CD14-positive monocyte (primary cell): ENCODE data around the gene STK32B. TPM values are rescaled to one million over a fixed set of nuclear protein-coding genes. Genes with fewer than 3 reads are reported as not detected.

Experiments
- DNase-seq, 3 donors: peaks; one replicate each; pipeline ENCODE4 v3.0.0-alpha.2; 2011 to 2022
- H2AFZ ChIP-seq: 2 replicates; pipeline ENCODE4 v1.6.0; 2012; ENCODE audit warnings: mild to moderate bottlenecking, low read depth, low read length, inconsistent platforms; ENCODE audit not compliant: insufficient read depth, poor library complexity, severe bottlenecking
- H3K27ac ChIP-seq, 2 donors: 1 replicate in 1 of 2; 2 replicates in 1 of 2; pipeline ENCODE4 v1.5.1; 2012 to 2013; ENCODE audit warnings: low read length in 2 of 2, control low read depth in 1 of 2, inconsistent platforms in 1 of 2, low read depth in 1 of 2, mild to moderate bottlenecking in 1 of 2
- H3K27me3 ChIP-seq, 2 donors: one replicate each; pipeline versions ENCODE4 v1.6.0 to v1.6.1; 2011 to 2013; ENCODE audit warnings: low read length in 2 of 2; ENCODE audit not compliant: control insufficient read depth in 2 of 2, insufficient read depth in 2 of 2
- H3K36me3 ChIP-seq, 2 donors: replicated peaks in 1 of 2; 1 replicate in 1 of 2; 2 replicates in 1 of 2; pipeline versions ENCODE4 v1.5.1 to v1.6.1; 2012 to 2013; ENCODE audit warnings: low read length in 2 of 2, control low read depth in 1 of 2, inconsistent platforms in 1 of 2, mild to moderate bottlenecking in 1 of 2; ENCODE audit not compliant: insufficient read depth in 2 of 2, control insufficient read depth in 1 of 2
- H3K4me1 ChIP-seq, 2 donors: 1 replicate in 1 of 2; 2 replicates in 1 of 2; pipeline versions ENCODE4 v1.5.1 to v1.6.1; 2012 to 2013; ENCODE audit warnings: low read length in 2 of 2, control low read depth in 1 of 2, inconsistent platforms in 1 of 2, mild to moderate bottlenecking in 1 of 2, moderate library complexity in 1 of 2; ENCODE audit not compliant: insufficient read depth in 2 of 2, control insufficient read depth in 1 of 2
- H3K4me2 ChIP-seq: replicated peaks from 2 replicates; pipeline ENCODE3; 2012; ENCODE audit warnings: low read length, moderate library complexity, mild to moderate bottlenecking; ENCODE audit not compliant: poor library complexity, severe bottlenecking; ENCODE audit errors: extremely low read depth
- H3K4me3 ChIP-seq, 3 experiments: fragments of 200-600 bp in 1 of 3; sonication (generic) in 1 of 3; replicated peaks in 1 of 3; 1 replicate in 2 of 3; 2 replicates in 1 of 3; pipeline ENCODE4 v1.5.1; 2011 to 2013; ENCODE audit warnings: low read length in 3 of 3, mild to moderate bottlenecking in 3 of 3, control low read depth in 2 of 3, low read depth in 2 of 3, inconsistent platforms in 1 of 3, moderate library complexity in 1 of 3
- H3K79me2 ChIP-seq: 2 replicates; pipeline ENCODE4 v1.6.0; 2012; ENCODE audit warnings: mild to moderate bottlenecking, control low read depth, inconsistent platforms, low read length, moderate library complexity; ENCODE audit not compliant: insufficient read depth
- H3K9ac ChIP-seq: 2 replicates; pipeline ENCODE4 v1.6.0; 2017; ENCODE audit warnings: low read length, mild to moderate bottlenecking; ENCODE audit not compliant: insufficient read depth, poor library complexity, severe bottlenecking
- H3K9me3 ChIP-seq, 2 donors: replicated peaks in 1 of 2; 1 replicate in 1 of 2; 2 replicates in 1 of 2; pipeline versions ENCODE4 v1.5.1 to v1.6.1; 2012 to 2013; ENCODE audit warnings: low read length in 2 of 2, control low read depth in 1 of 2; ENCODE audit not compliant: control insufficient read depth in 1 of 2, insufficient read depth in 1 of 2
- H4K20me1 ChIP-seq: 2 replicates; pipeline ENCODE4 v1.6.0; 2012; ENCODE audit warnings: mild to moderate bottlenecking, low read length, control low read depth, moderate library complexity; ENCODE audit not compliant: insufficient read depth
- H3K27ac Mint-ChIP-seq, 7 donors: one replicate each; pipeline ENCODE4 v1.8.0; 2020; ENCODE audit warnings: mild to moderate bottlenecking in 7 of 7, mixed read lengths in 7 of 7, moderate library complexity in 6 of 7, inconsistent platforms in 2 of 7
- H3K27me3 Mint-ChIP-seq, 3 donors: one replicate each; pipeline ENCODE4 v1.8.0; 2021 to 2022; ENCODE audit warnings: low read depth in 3 of 3, mild to moderate bottlenecking in 3 of 3, mixed read lengths in 3 of 3, moderate library complexity in 3 of 3, inconsistent platforms in 1 of 3
- H3K36me3 Mint-ChIP-seq, 2 donors: one replicate each; pipeline ENCODE4 v1.8.0; 2020; ENCODE audit warnings: mixed read lengths in 2 of 2, inconsistent platforms in 1 of 2, mild to moderate bottlenecking in 1 of 2
- H3K4me1 Mint-ChIP-seq: one replicate; pipeline ENCODE4 v1.8.0; 2020; ENCODE audit warnings: mild to moderate bottlenecking, mixed read lengths
- H3K4me3 Mint-ChIP-seq, 2 donors: one replicate each; pipeline ENCODE4 v1.8.0; 2020; ENCODE audit warnings: mild to moderate bottlenecking in 2 of 2, mixed read lengths in 2 of 2, moderate library complexity in 1 of 2
- H3K9me3 Mint-ChIP-seq, 7 donors: one replicate each; pipeline ENCODE4 v1.8.0; 2020 to 2022; ENCODE audit warnings: mixed read lengths in 7 of 7, mild to moderate bottlenecking in 6 of 7, moderate library complexity in 6 of 7, inconsistent platforms in 2 of 7
- CTCF ChIP-seq: fragments of 200-600 bp; IDR thresholded peaks from one replicate; pipeline ENCODE4 v1.8.0; 2022; ENCODE audit warnings: antibody characterized with exemption, mild to moderate bottlenecking
- WGBS: methylation state at CpG from one replicate; pipeline ENCODE4 v1.1.5; 2013; ENCODE audit warnings: missing lambda C conversion rate; ENCODE audit not compliant: insufficient coverage; 5-methylcytosine and 5-hydroxymethylcytosine counted together
- intact Hi-C, 2 donors: fragments of 100-400 bp; cut with micrococcal nuclease; formaldehyde crosslinking; loops; one replicate each; pipeline versions ENCODE4 v1.15.0 to v1.15.1; 2023
- polyA plus RNA-seq, 3 donors: library from polyadenylated mRNA; depleted of rRNA in 1 of 3; unstranded in 2 of 3; stranded (reverse) in 1 of 3; fragments of 300-500 nt in 2 of 3; fragments of >200 nt in 1 of 3; fragmentation: Illumina TruSeq in 2 of 3; gene quantifications; 1 replicate in 2 of 3; 2 replicates in 1 of 3; pipeline ENCODE4 v1.2.3, GENCODE V29; 2012 to 2021

STK32B gene
- polyA plus RNA-seq, 3 donors: 0.61 to 1.7 (median 0.75) TPM

- peaks cover 0 to 2% (median 2%) of the 10 kb centered on the region in 3 donors for H3K27me3 Mint-ChIP-seq
- no peak overlapping the region for H3K4me3 ChIP-seq
- H3K4me1 Mint-ChIP-seq: no peaks in the 10 kb centered on the region
- H3K9me3 Mint-ChIP-seq: peaks cover 2 to 16% (median 9%) of the 10 kb centered on the region in 7 donors
- H3K36me3 ChIP-seq: no peaks in the 10 kb centered on the region
- H2AFZ ChIP-seq: no peak overlapping the region
- no peak overlapping the region for H3K9ac ChIP-seq
- peaks cover 0 to 5% of the 10 kb centered on the region in 2 donors for H3K9me3 ChIP-seq
- H3K4me1 ChIP-seq: no peaks in the 10 kb centered on the region
- DNase-seq: no peak
- H3K4me3 Mint-ChIP-seq: no peak overlapping the region
- no peaks in the 10 kb centered on the region for H3K36me3 Mint-ChIP-seq
- 100% methylated on average over 1 of the region's 2 CpGs for WGBS
- H3K4me2 ChIP-seq: no peak overlapping the region
- H3K27ac Mint-ChIP-seq: no peak overlapping the region
- no peaks in the 10 kb centered on the region for H3K79me2 ChIP-seq
- H4K20me1 ChIP-seq: no peaks in the 10 kb centered on the region
- intact Hi-C loops: no loop called here
- no peak overlapping the region for H3K27ac ChIP-seq
- TF ChIP-seq CTCF: no peak
- no peaks in the 10 kb centered on the region for H3K27me3 ChIP-seq
These were observed 319.0 kb downstream of the STK32B start for GRCh38 chr4:5370286-5370685.

GRCh38 chr4:5371415-5372190 is 320.3 kb downstream of the STK32B start:
- Mint-ChIP-seq H3K36me3 (no peaks in the 10 kb centered on the region), H3K4me1 (no peaks in the 10 kb centered on the region), H3K9me3 (peaks cover 5 to 26% (median 14%) of the 10 kb centered on the region in 7 donors), H3K4me3 (no peak overlapping the region), H3K27ac (no peak overlapping the region), H3K27me3 (peaks cover 0 to 2% (median 2%) of the 10 kb centered on the region in 3 donors)
- Histone ChIP-seq H2AFZ (no peak overlapping the region), H3K36me3 (no peaks in the 10 kb centered on the region), H3K4me2 (no peak overlapping the region), H4K20me1 (no peaks in the 10 kb centered on the region), H3K27me3 (no peaks in the 10 kb centered on the region), H3K4me1 (no peaks in the 10 kb centered on the region), H3K27ac (no peak overlapping the region), H3K79me2 (no peaks in the 10 kb centered on the region), H3K9ac (no peak overlapping the region), H3K4me3 (no peak overlapping the region), H3K9me3 (peaks cover 0 to 16% of the 10 kb centered on the region in 2 donors)
- intact Hi-C loops: no loop called here
- DNase-seq: no peak
- 91% methylated on average over 2 of the region's 8 CpGs for WGBS
- no peak for TF ChIP-seq CTCF
